Suppressor macrophage treated with lipopolysaccharide for 1 hour (primary cell): ENCODE measurements around the gene NPDC1.
"Not testable (repeated sequence)": the region's sequence is repeated elsewhere in the genome, so short reads cannot be mapped to it uniquely, and the experiment has no call there.

Experiments
- DNase-seq, 3 donors: peaks; one replicate each; pipeline ENCODE4 v3.0.0-alpha.2; 2020 to 2022

NPDC1 gene

GRCh38 chr9:137074657-137075274, 28.8 kb upstream of the NPDC1 start:
- no peak for DNase-seq

DNA sequence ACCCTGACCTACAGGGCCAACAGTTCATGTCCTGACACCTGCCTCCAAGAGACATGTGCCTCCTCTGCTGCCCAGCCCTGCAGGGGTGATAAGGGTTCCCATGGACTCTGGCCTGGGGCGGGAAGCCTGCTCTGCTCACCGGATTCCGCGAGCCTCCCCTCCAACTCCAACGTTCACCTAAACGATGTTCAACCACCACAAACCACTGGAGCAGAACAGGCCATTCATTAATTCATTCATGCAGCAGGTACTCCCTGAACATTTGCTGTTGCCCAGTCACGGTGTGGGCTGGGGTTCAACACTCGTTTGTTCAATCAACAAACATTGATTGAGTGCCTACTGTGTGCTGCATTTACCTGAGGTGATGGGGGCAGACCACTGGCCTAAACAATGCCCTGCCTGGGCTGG, 28.0 kb upstream of the NPDC1 start:
- DNase-seq = no peak

DNA sequence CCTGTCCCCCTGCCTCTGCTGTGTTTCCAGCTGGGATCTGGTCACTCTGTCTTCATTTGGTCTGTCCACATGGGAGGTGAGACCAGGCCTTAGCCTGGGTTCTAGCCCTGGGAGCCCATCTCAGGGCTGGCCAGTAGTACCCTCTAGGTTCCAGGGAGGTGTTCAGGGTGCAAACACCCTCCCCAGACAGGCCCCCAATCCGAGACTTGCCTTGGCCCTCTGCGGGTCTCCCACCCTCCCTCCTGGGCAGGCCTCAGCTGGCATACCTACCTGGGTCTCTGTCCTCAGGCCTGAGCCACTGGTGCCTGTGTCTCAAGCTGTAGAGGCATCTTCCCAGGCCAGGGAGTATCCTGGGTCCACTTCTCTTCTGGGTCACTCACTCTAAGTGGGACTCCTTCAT, 25.3 kb upstream of the NPDC1 start:
- DNase-seq = no peak

GRCh38 chr9:137070906-137071275, 24.9 kb upstream of the NPDC1 start:
- DNase-seq = peak in 1 of 3 donors; percentile 49

- peak; percentile 95 for DNase-seq
These were observed 24.4 kb upstream of the NPDC1 start, which contains the start of gene SAPCD2 for GRCh38 chr9:137070201-137070905. TSS of gene SAPCD2 (minus strand) at chr9:137070557. CDS start at chr9:137070460, 97 bp downstream.

GRCh38 chr9:137069508-137070091, 23.6 kb upstream of the NPDC1 start:
- DNase-seq = peak in 1 of 3 donors; percentile 34

- no peak for DNase-seq
These were observed 22.8 kb upstream of the NPDC1 start for GRCh38 chr9:137068539-137069507.

DNA sequence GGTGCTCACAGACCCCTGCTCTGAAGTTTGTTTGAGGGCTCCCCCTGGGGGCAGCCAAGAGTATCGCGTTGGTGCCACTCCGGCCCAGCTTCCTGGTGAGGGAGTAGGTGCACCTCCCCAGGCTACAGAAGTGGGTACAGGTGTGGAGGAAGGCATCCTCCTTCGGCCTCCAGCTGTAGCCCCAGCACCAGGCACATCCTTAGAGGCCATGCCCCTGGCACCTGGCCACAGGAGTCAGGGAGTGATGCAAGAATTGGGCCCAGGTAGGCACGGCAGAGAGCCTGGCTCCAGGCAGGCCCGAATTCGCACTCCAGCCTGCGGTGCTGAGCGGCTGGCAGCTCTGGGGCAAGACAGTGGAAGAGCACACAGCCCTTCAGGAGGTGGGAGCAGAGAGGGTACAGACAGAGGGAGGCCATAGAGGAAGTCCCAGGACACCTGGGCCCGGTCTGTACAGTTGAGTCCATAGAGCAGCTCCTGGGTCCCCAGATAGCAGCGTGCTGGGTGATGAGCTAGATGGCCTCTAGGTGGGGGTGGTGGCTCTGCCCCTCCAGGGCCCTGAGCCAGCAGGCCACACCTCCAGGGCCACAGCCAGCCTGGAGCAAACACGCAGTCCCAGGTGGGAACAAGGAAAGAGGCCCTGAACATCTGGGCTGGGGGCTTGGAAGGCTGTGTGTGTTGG, 22.0 kb upstream of the NPDC1 start:
- peak; percentile 85 to 89 (median 86) for DNase-seq

GRCh38 chr9:137066096-137066861, 20.3 kb upstream of the NPDC1 start:
- no peak for DNase-seq

DNA sequence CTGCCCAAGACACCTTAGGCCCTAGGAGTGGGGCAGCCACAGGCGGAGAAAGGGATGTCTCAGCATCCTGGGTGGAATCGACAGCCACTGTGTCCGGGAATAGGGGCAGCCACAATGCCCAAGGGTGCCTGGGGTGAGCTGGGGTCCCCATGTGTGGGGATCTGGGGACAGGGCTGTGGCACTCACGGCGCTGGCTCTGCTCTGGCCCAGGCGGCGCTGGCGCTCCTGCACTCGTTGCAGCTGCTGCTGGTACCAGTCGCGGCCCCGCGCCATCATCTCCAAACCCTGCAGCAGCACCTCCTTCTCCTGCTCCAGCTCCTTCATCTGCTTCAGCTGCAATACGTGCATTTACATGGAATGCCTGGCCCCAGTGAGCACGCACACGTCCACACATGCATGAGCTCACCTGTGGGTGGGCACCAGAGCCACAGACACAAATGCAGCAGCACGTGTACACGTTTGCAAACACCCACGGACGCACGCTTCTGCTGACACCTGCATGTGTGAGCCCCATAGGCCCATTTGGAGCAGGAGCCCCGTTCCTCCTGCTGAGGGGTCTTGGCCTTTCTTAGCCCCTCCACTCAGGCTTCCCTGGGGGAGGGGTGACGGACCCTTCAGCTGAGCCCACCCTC, 19.5 kb upstream of the NPDC1 start:
- no peak for DNase-seq

- DNase-seq = no peak
These were observed 18.8 kb upstream of the NPDC1 start for GRCh38 chr9:137064880-137065164.

DNA sequence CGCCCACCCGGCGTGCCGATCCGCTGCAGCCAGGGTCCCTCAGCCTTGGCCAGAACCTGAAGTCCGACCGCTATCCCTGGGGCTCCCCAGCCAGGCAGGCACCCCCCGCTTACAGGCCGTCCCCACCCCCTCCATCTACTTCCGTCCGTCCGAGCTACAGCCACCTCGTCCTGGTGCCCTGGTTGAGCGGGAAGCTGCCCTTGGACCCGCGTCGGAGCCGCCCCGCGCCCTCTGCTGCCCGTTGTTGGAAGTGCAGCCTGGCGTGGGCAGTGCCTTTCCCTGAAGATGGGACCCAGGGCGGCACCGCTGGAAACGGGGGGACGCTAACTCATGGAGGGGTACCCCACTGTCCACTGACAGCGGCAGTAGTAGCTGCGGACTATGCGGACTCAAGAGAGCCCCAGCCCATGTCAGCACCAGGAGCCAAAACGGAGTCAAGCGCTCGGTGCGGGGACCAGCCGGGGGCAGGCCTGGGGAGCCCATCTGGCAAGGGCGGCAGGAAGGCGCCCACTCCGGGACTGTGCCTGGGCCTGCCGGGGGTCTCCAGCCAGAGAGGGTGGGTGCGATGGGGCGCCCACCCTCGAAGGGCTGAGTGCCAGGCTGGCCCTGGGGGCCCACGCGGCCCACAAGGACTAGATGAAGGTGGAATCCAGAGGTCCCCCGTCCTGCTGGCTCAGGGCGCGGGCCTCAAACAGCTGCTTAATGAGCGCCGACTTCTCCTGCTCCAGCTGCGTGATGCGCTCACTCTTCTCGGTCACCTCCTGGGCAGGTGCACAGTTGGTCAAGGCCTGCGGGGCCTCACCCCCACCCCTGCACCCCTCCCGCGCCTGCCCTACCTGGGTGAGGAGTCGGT, 18.3 kb upstream of the NPDC1 start:
- DNase-seq = peak; percentile 68 to 84 (median 81)

DNA sequence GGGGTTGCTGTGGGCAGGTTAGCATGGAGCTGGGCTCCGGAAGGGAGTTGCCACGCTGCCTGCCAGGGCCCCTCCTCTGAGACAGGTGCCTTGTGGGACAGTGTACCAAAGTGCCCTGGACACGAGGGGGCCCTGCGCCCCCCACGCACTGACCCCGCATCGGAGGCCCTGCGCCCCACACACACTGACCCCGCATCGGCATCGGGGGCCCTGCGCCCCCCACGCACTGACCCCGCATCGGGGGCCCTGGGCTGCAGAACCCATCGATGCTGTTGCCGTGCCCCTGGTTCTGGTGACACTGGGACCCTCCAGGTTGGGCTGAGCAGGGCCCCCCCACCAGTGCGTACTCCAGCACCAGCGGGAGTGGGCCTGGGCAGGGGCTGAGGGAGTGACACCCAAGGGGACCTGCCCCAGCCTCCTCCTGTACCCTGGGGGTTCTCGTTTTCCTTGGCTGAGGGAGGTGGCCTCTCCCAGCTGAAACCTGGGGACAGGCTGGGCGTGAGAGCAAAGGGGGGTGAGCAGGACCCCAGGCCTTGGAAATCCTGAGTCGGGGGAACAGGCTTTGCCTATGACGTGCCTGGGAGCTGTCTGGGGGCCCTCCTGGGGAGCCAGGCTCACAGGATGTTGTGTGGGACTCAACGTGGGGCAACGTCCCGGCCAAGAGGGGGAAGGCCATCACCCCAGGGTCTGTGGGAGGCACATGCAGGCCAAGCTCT, 17.5 kb upstream of the NPDC1 start:
- DNase-seq = no peak

GRCh38 chr9:137062798-137063197, 16.8 kb upstream of the NPDC1 start:
- DNase-seq = not testable (repeated sequence)

- no peak for DNase-seq
These were observed 16.4 kb upstream of the NPDC1 start for GRCh38 chr9:137062384-137062783.

DNA sequence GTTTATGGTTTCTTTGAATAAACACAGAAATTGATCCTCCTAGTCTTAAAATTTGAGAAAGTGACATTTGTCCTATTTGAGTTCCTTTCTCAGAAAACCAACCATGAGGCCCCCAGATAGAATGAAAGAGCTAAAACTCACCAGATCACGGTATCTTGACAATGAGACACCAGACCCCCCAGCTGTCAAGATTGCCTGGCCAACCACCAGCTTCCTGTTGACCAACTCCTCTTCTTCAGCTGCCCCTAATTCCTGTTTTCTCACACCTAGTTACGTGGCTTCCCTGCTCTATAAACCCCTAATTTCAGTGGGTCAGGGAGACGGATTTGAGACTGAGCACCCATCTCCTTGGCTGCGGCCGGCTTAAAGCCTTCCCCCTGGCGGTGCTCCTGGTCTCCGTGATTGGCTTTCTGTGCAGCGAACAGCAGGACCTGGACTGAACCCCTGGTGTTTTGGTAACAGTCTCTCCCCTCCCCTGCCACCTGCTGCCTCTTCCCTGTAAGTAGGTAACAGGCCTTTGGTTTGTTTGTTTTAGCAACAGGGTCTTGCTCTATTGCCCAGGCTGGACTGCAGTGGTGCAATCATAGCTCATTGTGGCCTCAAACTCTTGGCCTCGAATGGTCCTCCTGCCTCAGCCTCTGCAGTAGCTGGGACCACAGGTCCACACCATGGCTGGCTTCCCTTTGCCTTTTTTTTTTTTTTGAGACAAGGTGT, 12.7 kb upstream of the NPDC1 start:
- DNase-seq = no peak

DNA sequence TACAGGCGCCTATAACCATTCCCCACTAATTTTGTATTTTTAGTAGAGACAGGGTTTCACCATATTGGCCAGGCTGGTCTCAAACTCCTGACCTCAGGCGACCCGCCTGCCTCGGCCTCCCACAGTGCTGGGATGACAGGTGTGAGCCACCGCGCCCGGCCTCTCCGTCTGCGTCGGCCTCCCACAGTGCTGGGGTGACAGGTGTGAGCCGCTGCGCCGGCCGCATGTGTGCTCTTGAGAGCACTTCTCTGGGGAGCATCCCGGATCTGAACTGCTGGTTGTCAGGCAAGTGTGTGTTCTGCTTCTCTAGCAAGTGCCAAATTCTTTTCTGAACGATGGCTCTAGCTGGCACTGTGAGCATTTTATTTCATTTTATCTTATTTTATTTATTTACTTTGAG, 11.6 kb upstream of the NPDC1 start:
- DNase-seq = no peak

DNA sequence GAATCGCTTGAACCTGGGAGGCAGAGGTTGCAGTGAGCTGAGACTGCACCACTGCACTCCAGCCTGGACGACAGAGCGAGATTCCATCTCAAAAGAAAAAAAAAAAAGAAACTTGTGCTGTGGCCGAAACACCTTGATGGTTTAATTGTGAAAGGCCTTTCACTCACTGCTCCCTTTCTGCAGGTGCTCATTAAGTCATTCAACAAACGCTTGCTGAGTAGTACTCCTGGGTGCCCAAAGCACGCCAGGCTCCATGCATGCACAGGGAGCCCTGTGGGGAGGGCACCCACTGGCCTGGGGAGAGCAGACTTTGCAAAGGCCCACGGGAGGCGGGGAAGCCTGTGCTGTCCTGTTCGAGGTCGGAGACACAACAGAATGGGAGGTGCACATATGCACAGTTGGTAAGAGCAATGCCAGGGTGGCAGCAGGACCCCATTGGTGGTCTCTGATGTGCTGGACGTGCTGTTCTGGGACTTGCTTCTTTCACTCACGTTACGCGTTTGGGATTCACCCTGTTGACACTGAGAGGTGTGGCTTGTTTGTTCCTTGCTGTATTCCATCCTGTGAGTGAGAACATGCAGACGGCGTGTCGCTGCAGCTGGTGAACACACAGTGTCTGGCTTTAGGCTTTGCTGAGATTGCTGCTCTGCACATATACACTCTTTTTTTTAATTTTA, 10.9 kb upstream of the NPDC1 start:
- no peak for DNase-seq
